ENCODE data around the gene DPYD.

The DPYD gene

GRCh38 chr1:97726386-97726785, 194.4 kb downstream of the DPYD start:
- no peak for ATAC-seq (ENCODE audit: low read depth)
- no peak for DNase-seq (ENCODE audit: low spot score)
- Histone ChIP-seq H3K9me3 (ENCODE audit: severe bottlenecking) (no peaks in the 10 kb centered on the region), H3K27me3 (ENCODE audit: insufficient read depth, poor library complexity, severe bottlenecking) (no peaks in the 10 kb centered on the region), H3K4me3 (ENCODE audit: severe bottlenecking) (no peak overlapping the region), H3K36me3 (ENCODE audit: low read depth) (no peaks in the 10 kb centered on the region), H3K27ac (ENCODE audit: poor library complexity, severe bottlenecking) (no peak overlapping the region), H3K4me1 (ENCODE audit: insufficient read depth, poor library complexity, severe bottlenecking) (no peaks in the 10 kb centered on the region)
- TF ChIP-seq, protein P1, sequence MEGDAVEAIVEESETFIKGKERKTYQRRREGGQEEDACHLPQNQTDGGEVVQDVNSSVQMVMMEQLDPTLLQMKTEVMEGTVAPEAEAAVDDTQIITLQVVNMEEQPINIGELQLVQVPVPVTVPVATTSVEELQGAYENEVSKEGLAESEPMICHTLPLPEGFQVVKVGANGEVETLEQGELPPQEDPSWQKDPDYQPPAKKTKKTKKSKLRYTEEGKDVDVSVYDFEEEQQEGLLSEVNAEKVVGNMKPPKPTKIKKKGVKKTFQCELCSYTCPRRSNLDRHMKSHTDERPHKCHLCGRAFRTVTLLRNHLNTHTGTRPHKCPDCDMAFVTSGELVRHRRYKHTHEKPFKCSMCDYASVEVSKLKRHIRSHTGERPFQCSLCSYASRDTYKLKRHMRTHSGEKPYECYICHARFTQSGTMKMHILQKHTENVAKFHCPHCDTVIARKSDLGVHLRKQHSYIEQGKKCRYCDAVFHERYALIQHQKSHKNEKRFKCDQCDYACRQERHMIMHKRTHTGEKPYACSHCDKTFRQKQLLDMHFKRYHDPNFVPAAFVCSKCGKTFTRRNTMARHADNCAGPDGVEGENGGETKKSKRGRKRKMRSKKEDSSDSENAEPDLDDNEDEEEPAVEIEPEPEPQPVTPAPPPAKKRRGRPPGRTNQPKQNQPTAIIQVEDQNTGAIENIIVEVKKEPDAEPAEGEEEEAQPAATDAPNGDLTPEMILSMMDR (IDR thresholded peaks at IDR 0.05; ENCODE audit: poor library complexity, severe bottlenecking), result no peak

DNA sequence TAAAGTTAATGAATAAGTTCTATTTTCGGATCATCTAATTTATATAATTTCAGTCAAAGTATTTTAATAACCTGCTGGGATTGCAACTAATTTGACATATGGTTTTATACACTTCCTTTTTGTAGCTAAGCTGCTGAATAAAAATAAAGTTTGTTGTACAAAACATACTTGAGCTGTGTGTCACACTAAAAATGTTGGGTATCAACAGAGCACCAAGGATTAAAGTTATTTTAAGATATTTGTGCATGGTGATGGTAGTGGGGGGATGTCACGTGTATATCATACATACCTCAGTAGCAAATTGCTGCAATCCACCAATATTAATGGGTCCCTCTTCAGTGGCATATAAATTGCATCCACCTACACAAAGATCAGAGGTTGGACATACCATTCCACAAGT, 199.6 kb downstream of the DPYD start:
- no peak for ATAC-seq (ENCODE audit: low read depth)
- Histone ChIP-seq H3K4me3 (ENCODE audit: severe bottlenecking) (no peak overlapping the region), H3K9me3 (ENCODE audit: severe bottlenecking) (no peaks in the 10 kb centered on the region), H3K36me3 (ENCODE audit: low read depth) (no peaks in the 10 kb centered on the region), H3K4me1 (ENCODE audit: insufficient read depth, poor library complexity, severe bottlenecking) (no peaks in the 10 kb centered on the region), H3K27me3 (ENCODE audit: insufficient read depth, poor library complexity, severe bottlenecking) (no peaks in the 10 kb centered on the region), H3K27ac (ENCODE audit: poor library complexity, severe bottlenecking) (no peak overlapping the region)
- DNase-seq (ENCODE audit: low spot score), result no peak
- TF ChIP-seq, protein P1 (IDR thresholded peaks at IDR 0.05; ENCODE audit: poor library complexity, severe bottlenecking), result no peak

GRCh38 chr1:97712980-97713379, 207.9 kb downstream of the DPYD start:
- H3K4me1 ChIP-seq (ENCODE audit: insufficient read depth, poor library complexity, severe bottlenecking), result no peaks in the 10 kb centered on the region
- ATAC-seq (ENCODE audit: low read depth), result no peak
- no peak overlapping the region for H3K4me3 ChIP-seq (ENCODE audit: severe bottlenecking)
- no peak for DNase-seq (ENCODE audit: low spot score)
- no peaks in the 10 kb centered on the region for H3K27me3 ChIP-seq (ENCODE audit: insufficient read depth, poor library complexity, severe bottlenecking)
- H3K36me3 ChIP-seq (ENCODE audit: low read depth), result no peaks in the 10 kb centered on the region
- H3K9me3 ChIP-seq (ENCODE audit: severe bottlenecking), result no peaks in the 10 kb centered on the region
- H3K27ac ChIP-seq (ENCODE audit: poor library complexity, severe bottlenecking), result no peak overlapping the region
- TF ChIP-seq, protein P1 (IDR thresholded peaks at IDR 0.05; ENCODE audit: poor library complexity, severe bottlenecking), result no peak

GRCh38 chr1:97711858-97712257, 209.0 kb downstream of the DPYD start:
- no peak for DNase-seq (ENCODE audit: low spot score)
- Histone ChIP-seq H3K27me3 (ENCODE audit: insufficient read depth, poor library complexity, severe bottlenecking) (no peaks in the 10 kb centered on the region), H3K4me1 (ENCODE audit: insufficient read depth, poor library complexity, severe bottlenecking) (no peaks in the 10 kb centered on the region), H3K9me3 (ENCODE audit: severe bottlenecking) (no peaks in the 10 kb centered on the region), H3K4me3 (ENCODE audit: severe bottlenecking) (no peak overlapping the region), H3K36me3 (ENCODE audit: low read depth) (no peaks in the 10 kb centered on the region), H3K27ac (ENCODE audit: poor library complexity, severe bottlenecking) (no peak overlapping the region)
- ATAC-seq (ENCODE audit: low read depth), result no peak
- TF ChIP-seq, protein P1 (IDR thresholded peaks at IDR 0.05; ENCODE audit: poor library complexity, severe bottlenecking), result no peak

DNA sequence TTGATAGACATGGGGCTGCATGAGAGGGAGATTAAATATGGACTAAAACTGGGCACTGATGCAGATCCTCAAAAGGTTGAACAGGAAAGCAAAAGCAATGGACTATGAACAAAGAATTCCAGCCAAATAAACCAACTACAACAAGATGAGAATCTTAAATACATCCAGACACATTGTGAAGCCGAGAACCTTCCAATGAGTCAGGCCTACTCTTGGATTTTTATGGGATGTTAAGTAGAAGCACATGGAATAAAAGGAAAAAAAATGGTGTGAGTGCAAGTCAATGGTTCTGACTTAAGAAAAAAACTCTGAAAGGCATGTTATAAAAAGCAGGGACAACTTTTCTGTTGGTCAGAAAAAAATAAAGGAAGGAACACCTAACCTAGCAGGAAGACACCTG, 227.2 kb downstream of the DPYD start:
- DNase-seq (ENCODE audit: low spot score) (no peak), ATAC-seq (ENCODE audit: low read depth) (no peak)
- Histone ChIP-seq H3K36me3 (ENCODE audit: low read depth) (peaks cover 5% of the 10 kb centered on the region; the same call in 1 of the 2 replicates), H3K27ac (ENCODE audit: poor library complexity, severe bottlenecking) (no peak overlapping the region), H3K9me3 (ENCODE audit: severe bottlenecking) (no peaks in the 10 kb centered on the region), H3K27me3 (ENCODE audit: insufficient read depth, poor library complexity, severe bottlenecking) (no peaks in the 10 kb centered on the region), H3K4me3 (ENCODE audit: severe bottlenecking) (no peak overlapping the region), H3K4me1 (ENCODE audit: insufficient read depth, poor library complexity, severe bottlenecking) (no peaks in the 10 kb centered on the region)
- TF ChIP-seq, protein P1 (IDR thresholded peaks at IDR 0.05; ENCODE audit: poor library complexity, severe bottlenecking), result no peak

All from RWPE2 (cell line).